ENCODE data around the gene PRKRA. TPM values are rescaled to one million over a fixed set of nuclear protein-coding genes. Genes with fewer than 3 reads are reported as not detected.

The PRKRA gene
- total and polyA plus RNA-seq, 2 of the 13 experiments (the other 11 are each of a cell fraction or from before 2014, with no cell fraction given): 53.1 to 74.7 TPM

GRCh38 chr2:178414266-178415247 lies 36.4 kb downstream of the PRKRA start (continued):
- TF ChIP-seq FUBP1 (CRISPR knock-in tag; IDR thresholded peaks at IDR 0.05; ENCODE audit: borderline replicate concordance): no peak
- no peak for TF ChIP-seq ZNF407 (CRISPR knock-in tag; IDR thresholded peaks at IDR 0.05; ENCODE audit: not compliant biosample characterization)
- peak; percentile 26; the same call in 1 of the 2 replicates for TF ChIP-seq ARID4A (CRISPR knock-in tag; IDR thresholded peaks at IDR 0.05; ENCODE audit: borderline replicate concordance)
- no peak for TF ChIP-seq ZSCAN21 (CRISPR knock-in tag; IDR thresholded peaks at IDR 0.05; ENCODE audit: borderline replicate concordance)
- TF ChIP-seq SP1 (IDR thresholded peaks at IDR 0.05): no peak
- peak; percentile 32; the same call in 1 of the 2 replicates for TF ChIP-seq SP1 (CRISPR knock-in tag; IDR thresholded peaks at IDR 0.05)
- TF ChIP-seq ZNF775 (CRISPR knock-in tag; IDR thresholded peaks at IDR 0.05; ENCODE audit: borderline replicate concordance): no peak
- TF ChIP-seq CREM (IDR thresholded peaks at IDR 0.05): no peak
- TF ChIP-seq CREM (CRISPR knock-in tag; IDR thresholded peaks at IDR 0.05): no peak
- no peak for TF ChIP-seq CBX1 (IDR thresholded peaks at IDR 0.05; ENCODE audit: low read depth)
- TF ChIP-seq CENPBD1 (CRISPR knock-in tag; IDR thresholded peaks at IDR 0.05; ENCODE audit: borderline replicate concordance, low read depth): no peak
- TF ChIP-seq HMGA1 (CRISPR knock-in tag; conservative IDR thresholded peaks at IDR 0.05): no peak
- no peak for TF ChIP-seq ZNF430 (CRISPR knock-in tag; IDR thresholded peaks at IDR 0.05)
